HFF-Myc (cell line): Measurements from ENCODE around the gene ALLC.
A peak's percentile ranks its signal among the peaks of the same experiment; 100 is the strongest.

Experiments
- DNase-seq: peaks from one replicate; pipeline ENCODE4 v3.0.0-alpha.2; 2011; ENCODE audit warnings: low read depth; ENCODE audit errors: extremely low read depth
- H3K4me3 ChIP-seq: replicated peaks from 2 replicates; pipeline ENCODE4 v1.5.1; 2011; ENCODE audit warnings: low read depth, mild to moderate bottlenecking, control low read depth, low read length
- TF ChIP-seq, protein P1 (sequence below): IDR thresholded peaks from 2 replicates; pipeline ENCODE4 v1.5.1; 2012; ENCODE audit warnings: mild to moderate bottlenecking, low read depth, low read length, control low read depth; ENCODE audit errors: missing control alignments

ALLC gene

DNA sequence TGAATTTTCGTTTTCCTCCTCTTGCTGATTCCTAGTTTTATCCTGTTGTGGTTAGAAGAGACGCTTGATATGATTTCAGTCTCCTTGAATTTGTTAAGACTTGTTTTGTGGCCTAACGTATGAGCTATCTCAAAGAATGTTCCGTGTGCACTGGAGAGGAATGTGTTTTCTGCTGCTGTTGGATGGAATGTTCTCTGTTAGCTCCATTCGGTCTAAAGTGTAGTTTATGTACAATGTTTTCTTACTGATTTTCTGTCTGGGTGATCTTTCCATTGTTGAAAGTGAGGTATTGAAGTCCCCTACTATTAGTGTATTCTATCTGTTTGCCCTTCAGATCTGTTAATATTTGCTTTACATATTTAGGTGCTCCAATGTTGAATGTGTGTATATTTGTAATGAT, 37.2 kb upstream of the ALLC start:
- DNase-seq = no peak
- TF ChIP-seq, protein P1, sequence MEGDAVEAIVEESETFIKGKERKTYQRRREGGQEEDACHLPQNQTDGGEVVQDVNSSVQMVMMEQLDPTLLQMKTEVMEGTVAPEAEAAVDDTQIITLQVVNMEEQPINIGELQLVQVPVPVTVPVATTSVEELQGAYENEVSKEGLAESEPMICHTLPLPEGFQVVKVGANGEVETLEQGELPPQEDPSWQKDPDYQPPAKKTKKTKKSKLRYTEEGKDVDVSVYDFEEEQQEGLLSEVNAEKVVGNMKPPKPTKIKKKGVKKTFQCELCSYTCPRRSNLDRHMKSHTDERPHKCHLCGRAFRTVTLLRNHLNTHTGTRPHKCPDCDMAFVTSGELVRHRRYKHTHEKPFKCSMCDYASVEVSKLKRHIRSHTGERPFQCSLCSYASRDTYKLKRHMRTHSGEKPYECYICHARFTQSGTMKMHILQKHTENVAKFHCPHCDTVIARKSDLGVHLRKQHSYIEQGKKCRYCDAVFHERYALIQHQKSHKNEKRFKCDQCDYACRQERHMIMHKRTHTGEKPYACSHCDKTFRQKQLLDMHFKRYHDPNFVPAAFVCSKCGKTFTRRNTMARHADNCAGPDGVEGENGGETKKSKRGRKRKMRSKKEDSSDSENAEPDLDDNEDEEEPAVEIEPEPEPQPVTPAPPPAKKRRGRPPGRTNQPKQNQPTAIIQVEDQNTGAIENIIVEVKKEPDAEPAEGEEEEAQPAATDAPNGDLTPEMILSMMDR = no peak
- no peak overlapping the region for H3K4me3 ChIP-seq

DNA sequence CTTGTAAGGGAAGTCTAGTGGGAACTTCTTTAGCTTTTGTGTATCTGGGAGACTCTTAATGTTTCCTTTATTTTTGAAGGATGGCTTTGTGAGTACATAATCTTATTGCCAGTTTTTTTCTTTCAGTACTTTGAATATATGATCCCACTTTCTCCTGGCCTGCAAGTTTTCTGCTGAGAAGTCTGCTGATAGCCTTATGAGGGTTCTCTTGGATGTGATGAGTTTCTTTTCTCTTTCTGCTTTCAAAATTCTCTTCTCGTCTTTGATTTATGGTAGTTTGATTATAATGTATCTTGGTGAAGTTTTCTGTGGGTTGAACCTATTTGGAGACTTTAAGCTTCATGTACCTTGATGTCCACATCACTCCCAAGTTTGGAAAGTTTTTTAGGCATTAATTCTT, 35.0 kb upstream of the ALLC start:
- TF ChIP-seq, protein P1 = no peak
- no peak for DNase-seq

DNA sequence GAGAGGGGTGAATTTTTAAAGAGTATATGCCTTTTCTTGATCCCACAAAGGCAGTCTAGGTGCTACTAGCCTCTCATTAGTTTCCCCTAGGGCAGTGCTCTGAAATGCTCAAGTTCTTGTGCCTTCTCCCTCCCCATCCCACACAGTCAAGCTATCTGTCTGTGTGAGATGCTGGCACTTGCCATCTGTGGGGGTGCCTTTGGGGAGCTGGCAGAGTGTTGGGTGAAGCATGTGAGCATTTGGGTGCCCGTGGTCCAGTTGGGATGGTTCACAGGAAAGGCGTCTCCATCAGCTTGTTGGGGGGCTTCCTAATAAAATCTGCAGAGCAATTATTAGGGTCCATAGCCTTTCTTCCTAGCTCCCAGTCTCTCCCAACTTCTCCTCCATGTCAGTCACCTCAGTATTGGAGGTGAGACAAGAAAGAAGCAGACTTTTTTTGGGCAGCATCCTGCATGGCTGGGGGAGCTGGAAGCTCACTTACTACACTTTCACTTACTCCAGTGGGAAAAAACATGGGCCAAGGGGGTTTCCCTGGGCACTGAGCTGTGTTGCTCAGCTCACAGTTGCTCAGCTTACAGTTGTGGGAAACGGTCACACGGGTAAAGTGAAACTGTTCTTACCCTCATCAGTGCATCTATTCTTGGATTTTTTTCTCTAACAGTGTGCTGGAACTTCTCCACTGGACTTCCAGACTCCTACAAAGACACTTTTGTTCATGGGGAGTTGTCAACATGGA, 33.8 kb upstream of the ALLC start:
- DNase-seq = no peak

More for the DNA sequence above, 35.0 kb upstream of the ALLC start:
- no peak overlapping the region for H3K4me3 ChIP-seq

DNA sequence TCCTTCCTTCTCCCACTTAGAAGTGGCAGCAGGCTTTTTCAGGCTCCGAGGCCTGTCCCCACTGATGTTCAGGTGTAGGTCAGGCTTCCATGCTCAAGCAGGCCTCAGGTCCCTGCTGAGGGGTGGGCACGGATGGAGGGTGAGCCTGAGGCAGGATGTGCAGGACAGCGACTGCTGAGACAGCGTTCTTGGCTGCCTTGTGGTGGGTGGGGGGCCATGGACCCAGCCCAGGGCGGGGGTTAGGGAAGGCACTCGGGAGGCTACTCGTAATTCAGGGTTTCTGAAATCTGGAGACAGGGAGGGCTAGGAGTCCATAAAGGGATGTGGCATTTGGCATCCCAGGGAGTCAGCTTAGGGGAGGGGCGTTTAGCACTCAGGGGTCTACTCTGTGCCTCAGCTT, 32.8 kb upstream of the ALLC start:
- no peak overlapping the region for H3K4me3 ChIP-seq
- DNase-seq = no peak
- TF ChIP-seq, protein P1 = no peak

More for the DNA sequence above, 33.8 kb upstream of the ALLC start:
- TF ChIP-seq, protein P1 = no peak
- H3K4me3 ChIP-seq = no peak overlapping the region

DNA sequence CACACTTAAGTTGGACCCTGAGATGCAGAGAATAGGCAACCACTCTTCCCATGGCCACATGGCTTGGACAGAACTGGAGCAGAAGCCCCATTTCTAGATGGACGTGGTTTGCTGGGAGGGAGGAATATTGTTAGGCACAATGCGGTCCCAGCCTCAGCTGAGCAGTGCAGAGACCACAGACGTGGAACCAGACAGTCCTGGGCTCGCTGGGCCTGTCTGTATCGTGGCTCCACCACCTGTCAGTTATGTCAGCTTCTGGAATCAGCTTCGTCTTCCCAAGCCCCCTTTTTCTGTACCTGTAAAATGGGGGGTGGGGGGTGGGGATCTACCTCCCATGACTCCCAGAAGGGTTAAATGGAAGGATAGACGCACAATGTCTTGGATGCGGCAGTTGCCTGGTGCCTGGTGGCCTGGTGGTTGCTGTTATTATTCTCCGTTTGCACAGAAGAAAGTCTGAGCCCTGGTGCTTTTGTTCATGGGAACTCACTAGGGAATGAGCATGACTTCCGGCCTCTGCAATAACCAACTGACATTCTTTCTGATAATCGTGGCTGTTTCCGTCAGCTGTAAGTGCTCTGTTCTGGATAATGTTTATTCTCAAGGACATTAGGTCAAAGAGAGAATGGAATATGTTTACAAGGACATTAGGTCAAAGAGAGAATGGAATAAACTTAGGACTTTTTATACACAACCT, 31.7 kb upstream of the ALLC start:
- TF ChIP-seq, protein P1 = no peak
- H3K4me3 ChIP-seq = no peak overlapping the region
- no peak for DNase-seq

DNA sequence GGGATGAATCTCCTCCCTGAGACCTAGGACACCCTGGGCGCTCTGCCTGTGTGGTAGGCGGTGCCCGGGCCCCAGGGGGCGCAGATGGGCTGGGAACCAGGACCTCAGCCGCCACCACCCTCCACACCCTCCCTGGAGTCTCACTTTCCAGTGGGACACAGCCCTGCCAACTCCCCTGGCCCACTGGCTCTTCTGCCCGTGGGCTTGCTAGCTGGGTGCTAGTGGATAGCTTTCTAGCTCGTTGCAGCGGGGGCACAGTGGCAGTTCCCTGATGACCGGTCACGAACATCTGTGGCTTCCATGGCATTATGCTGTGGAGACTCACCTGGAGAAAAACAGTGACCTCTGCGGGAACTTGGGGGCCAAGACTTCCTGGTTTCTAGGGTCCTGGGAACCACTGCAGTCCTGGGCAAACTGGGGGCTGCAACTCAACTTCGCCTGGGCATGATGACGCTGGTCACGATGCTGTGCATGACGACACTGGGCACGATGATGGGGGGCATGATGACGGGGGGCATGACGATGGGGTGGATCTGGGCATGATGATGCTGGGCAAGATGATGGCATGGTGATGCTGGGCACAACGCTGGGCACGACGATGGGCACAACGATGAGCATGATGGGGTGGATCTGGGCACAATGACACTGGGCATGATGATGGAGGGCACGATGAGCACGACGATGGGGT, 31.0 kb upstream of the ALLC start:
- no peak overlapping the region for H3K4me3 ChIP-seq
- DNase-seq = no peak
- TF ChIP-seq, protein P1 = peak; percentile 31
